Measurements from ENCODE around the gene ADAT1.

DNA sequence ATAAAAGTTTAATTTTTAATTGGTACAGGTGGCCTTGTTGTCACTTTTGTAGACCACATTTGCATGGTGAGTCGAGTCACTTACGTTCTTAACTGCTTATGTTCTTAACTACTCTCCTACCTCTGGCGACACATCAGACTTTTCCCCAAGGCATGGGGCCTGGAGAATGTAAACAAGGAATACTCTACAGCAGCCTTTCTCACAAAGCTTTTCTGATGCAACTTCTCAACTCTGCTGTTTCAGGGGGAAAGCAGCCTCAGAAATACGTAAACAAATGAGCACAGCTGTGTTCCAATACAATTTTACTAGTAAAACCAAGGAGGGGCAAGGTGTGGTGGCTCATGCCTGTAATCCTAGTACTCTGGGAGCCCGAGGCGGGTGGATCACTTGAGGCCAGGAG, 17.5 kb upstream of the ADAT1 start:
- TF ChIP-seq CEBPB (IDR thresholded peaks at IDR 0.05; ENCODE audit: low read depth): no peak
- no peak for TF ChIP-seq CTCF (IDR thresholded peaks at IDR 0.05 in 2 of 3, conservative IDR thresholded peaks at IDR 0.05 in 1 of 3; ENCODE audit: borderline replicate concordance in 1 of 3, insufficient read depth in 1 of 3, low read depth in 2 of 3, low read length in 2 of 3)
- no peak for TF ChIP-seq POLR2AphosphoS5 (IDR thresholded peaks at IDR 0.05; ENCODE audit: low read depth, low read length)
- TF ChIP-seq EZH2 (IDR thresholded peaks at IDR 0.05): no peak
- TF ChIP-seq, protein P1, sequence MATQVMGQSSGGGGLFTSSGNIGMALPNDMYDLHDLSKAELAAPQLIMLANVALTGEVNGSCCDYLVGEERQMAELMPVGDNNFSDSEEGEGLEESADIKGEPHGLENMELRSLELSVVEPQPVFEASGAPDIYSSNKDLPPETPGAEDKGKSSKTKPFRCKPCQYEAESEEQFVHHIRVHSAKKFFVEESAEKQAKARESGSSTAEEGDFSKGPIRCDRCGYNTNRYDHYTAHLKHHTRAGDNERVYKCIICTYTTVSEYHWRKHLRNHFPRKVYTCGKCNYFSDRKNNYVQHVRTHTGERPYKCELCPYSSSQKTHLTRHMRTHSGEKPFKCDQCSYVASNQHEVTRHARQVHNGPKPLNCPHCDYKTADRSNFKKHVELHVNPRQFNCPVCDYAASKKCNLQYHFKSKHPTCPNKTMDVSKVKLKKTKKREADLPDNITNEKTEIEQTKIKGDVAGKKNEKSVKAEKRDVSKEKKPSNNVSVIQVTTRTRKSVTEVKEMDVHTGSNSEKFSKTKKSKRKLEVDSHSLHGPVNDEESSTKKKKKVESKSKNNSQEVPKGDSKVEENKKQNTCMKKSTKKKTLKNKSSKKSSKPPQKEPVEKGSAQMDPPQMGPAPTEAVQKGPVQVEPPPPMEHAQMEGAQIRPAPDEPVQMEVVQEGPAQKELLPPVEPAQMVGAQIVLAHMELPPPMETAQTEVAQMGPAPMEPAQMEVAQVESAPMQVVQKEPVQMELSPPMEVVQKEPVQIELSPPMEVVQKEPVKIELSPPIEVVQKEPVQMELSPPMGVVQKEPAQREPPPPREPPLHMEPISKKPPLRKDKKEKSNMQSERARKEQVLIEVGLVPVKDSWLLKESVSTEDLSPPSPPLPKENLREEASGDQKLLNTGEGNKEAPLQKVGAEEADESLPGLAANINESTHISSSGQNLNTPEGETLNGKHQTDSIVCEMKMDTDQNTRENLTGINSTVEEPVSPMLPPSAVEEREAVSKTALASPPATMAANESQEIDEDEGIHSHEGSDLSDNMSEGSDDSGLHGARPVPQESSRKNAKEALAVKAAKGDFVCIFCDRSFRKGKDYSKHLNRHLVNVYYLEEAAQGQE (IDR thresholded peaks at IDR 0.05; ENCODE audit: low read depth): no peak
- TF ChIP-seq SIN3A (IDR thresholded peaks at IDR 0.05; ENCODE audit: low read depth): no peak
- TF ChIP-seq MAX (IDR thresholded peaks at IDR 0.05): no peak
- TF ChIP-seq POLR2A (IDR thresholded peaks at IDR 0.05; ENCODE audit: borderline replicate concordance, extremely low read depth, insufficient read depth, insufficient read length): no peak
- no peak for TF ChIP-seq RAD21 (IDR thresholded peaks at IDR 0.05; ENCODE audit: low read depth)
- TF ChIP-seq, protein P2, sequence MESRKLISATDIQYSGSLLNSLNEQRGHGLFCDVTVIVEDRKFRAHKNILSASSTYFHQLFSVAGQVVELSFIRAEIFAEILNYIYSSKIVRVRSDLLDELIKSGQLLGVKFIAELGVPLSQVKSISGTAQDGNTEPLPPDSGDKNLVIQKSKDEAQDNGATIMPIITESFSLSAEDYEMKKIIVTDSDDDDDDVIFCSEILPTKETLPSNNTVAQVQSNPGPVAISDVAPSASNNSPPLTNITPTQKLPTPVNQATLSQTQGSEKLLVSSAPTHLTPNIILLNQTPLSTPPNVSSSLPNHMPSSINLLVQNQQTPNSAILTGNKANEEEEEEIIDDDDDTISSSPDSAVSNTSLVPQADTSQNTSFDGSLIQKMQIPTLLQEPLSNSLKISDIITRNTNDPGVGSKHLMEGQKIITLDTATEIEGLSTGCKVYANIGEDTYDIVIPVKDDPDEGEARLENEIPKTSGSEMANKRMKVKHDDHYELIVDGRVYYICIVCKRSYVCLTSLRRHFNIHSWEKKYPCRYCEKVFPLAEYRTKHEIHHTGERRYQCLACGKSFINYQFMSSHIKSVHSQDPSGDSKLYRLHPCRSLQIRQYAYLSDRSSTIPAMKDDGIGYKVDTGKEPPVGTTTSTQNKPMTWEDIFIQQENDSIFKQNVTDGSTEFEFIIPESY (IDR thresholded peaks at IDR 0.05; ENCODE audit: extremely low read depth, insufficient replicate concordance, low read length): no peak
- no peak for TF ChIP-seq EZH2phosphoT487 (IDR thresholded peaks at IDR 0.05; ENCODE audit: borderline replicate concordance)
